ENCODE measurements around the gene GPI.

The GPI gene

DNA sequence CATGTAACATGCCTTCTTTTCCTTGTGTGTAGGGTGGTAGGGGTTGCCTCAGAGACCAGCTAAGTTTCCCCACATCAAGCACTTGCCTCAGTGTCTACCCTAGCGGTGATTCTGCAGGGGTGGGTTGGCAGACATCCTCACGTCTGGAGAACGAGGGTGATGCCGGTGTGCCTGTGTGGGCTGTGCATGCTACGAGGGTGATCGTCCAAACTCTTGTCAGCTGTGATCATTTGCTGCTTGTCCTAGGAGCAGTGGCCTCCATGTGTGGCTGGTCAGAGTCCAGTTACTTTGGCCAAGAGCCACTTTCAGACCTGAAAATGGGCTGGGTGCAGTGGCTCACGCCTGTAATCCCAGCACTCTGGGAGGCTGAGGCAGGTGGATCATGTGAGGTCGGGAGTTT is 5.1 kb downstream of the GPI start:
- TF ChIP-seq TAF1 (IDR thresholded peaks at IDR 0.05; ENCODE audit: borderline replicate concordance, insufficient read depth, low read length) (no peak), SIN3A (IDR thresholded peaks at IDR 0.05; ENCODE audit: borderline replicate concordance, insufficient read depth, low read length) (no peak)

DNA sequence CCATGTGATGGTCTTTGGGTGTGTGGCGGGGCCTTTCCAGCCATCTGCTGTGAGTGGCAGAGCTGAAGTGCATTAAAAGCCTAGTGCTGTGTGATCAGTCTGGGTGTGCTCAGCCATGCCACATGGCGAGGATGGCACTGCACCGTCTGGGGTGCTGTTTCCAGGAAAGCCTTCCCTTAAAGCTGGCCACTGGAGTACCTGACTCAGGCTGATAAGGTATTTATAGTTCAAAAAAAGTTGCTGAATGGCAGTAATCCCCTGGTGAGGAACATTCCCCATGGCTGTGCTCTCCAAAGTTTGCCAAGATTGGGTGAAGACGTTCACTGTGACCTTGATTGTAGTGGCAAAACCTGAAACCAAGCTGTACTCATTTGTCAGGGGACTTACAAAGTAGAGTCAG is 6.0 kb downstream of the GPI start:
- TF ChIP-seq, protein P1, sequence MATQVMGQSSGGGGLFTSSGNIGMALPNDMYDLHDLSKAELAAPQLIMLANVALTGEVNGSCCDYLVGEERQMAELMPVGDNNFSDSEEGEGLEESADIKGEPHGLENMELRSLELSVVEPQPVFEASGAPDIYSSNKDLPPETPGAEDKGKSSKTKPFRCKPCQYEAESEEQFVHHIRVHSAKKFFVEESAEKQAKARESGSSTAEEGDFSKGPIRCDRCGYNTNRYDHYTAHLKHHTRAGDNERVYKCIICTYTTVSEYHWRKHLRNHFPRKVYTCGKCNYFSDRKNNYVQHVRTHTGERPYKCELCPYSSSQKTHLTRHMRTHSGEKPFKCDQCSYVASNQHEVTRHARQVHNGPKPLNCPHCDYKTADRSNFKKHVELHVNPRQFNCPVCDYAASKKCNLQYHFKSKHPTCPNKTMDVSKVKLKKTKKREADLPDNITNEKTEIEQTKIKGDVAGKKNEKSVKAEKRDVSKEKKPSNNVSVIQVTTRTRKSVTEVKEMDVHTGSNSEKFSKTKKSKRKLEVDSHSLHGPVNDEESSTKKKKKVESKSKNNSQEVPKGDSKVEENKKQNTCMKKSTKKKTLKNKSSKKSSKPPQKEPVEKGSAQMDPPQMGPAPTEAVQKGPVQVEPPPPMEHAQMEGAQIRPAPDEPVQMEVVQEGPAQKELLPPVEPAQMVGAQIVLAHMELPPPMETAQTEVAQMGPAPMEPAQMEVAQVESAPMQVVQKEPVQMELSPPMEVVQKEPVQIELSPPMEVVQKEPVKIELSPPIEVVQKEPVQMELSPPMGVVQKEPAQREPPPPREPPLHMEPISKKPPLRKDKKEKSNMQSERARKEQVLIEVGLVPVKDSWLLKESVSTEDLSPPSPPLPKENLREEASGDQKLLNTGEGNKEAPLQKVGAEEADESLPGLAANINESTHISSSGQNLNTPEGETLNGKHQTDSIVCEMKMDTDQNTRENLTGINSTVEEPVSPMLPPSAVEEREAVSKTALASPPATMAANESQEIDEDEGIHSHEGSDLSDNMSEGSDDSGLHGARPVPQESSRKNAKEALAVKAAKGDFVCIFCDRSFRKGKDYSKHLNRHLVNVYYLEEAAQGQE (IDR thresholded peaks at IDR 0.05; ENCODE audit: insufficient read depth in 1 of 2, low read depth in 2 of 2, low read length in 2 of 2) = no peak
- TF ChIP-seq SIN3A (IDR thresholded peaks at IDR 0.05; ENCODE audit: borderline replicate concordance, insufficient read depth, low read length) (no peak), TAF1 (IDR thresholded peaks at IDR 0.05; ENCODE audit: borderline replicate concordance, insufficient read depth, low read length) (no peak), POLR2AphosphoS5 (IDR thresholded peaks at IDR 0.05; ENCODE audit: low read depth, low read length) (no peak), FOXP2 (optimal IDR thresholded peaks at IDR 0.05; ENCODE audit: borderline replicate concordance, extremely low read depth, extremely low read length, insufficient read depth) (no peak)

DNA sequence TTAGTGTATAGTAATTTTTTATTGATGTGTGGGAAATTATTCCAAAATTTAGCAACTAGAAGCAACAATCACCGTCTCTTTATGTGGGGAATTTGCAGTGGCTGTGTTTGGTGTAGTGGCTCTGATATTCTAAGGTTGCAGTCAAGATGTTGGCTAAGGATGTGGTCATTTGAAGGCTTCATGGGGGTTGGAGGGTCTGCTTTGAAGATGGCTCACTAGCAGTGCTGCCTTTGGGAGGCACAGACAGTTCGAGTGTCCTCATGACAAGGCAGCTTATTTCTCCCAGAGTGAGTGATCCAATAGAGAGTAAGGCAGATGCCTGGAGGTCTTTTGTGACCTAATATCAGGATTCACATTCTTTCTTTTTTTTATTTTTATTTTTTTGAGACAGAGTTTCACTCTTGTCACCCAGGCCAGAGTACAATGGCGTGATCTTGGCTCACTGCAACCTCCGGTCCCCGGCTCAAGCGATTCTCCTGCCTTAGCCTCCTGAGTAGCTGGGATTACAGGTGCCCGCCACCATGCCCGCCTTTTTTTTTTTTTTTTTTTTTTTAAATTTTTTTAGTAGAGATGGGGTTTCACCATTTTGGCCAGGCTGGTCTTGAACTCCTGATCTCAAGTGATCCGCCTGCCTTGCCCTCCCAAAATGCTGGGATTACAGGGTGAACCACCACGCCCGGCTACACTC is 8.7 kb downstream of the GPI start:
- TF ChIP-seq, protein P1 (IDR thresholded peaks at IDR 0.05; ENCODE audit: insufficient read depth in 1 of 2, low read depth in 2 of 2, low read length in 2 of 2) = no peak
- no peak for TF ChIP-seq TAF1 (IDR thresholded peaks at IDR 0.05; ENCODE audit: borderline replicate concordance, insufficient read depth, low read length)
- no peak for TF ChIP-seq FOXP2 (optimal IDR thresholded peaks at IDR 0.05; ENCODE audit: borderline replicate concordance, extremely low read depth, extremely low read length, insufficient read depth)
- TF ChIP-seq POLR2AphosphoS5 (IDR thresholded peaks at IDR 0.05; ENCODE audit: low read depth, low read length) = no peak
- no peak for TF ChIP-seq SIN3A (IDR thresholded peaks at IDR 0.05; ENCODE audit: borderline replicate concordance, insufficient read depth, low read length)

DNA sequence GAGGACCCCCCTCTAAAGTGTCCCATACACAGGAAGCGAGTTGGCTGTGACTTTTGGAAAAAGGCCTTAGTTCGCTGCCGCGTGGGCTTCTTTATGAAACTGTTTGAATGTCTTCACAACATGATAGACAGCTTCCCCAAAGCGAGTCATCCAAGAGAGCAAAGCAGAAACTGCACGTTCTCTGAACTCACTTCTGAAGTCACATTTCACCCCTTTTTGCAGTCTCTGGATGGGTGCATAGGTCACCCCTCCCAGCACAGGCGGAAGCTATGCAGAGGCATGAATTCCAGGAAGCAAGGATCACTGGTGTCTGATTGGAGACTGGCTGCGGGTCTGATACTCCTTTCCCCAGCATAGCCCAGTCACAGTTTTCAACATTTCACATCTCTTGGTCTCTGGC is 10.6 kb downstream of the GPI start:
- no peak for TF ChIP-seq TAF1 (IDR thresholded peaks at IDR 0.05; ENCODE audit: borderline replicate concordance, insufficient read depth, low read length)
- TF ChIP-seq SIN3A (IDR thresholded peaks at IDR 0.05; ENCODE audit: borderline replicate concordance, insufficient read depth, low read length) = no peak
- no peak for TF ChIP-seq POLR2AphosphoS5 (IDR thresholded peaks at IDR 0.05; ENCODE audit: low read depth, low read length)
- TF ChIP-seq, protein P1 (IDR thresholded peaks at IDR 0.05; ENCODE audit: insufficient read depth in 1 of 2, low read depth in 2 of 2, low read length in 2 of 2) = no peak
- TF ChIP-seq FOXP2 (optimal IDR thresholded peaks at IDR 0.05; ENCODE audit: borderline replicate concordance, extremely low read depth, extremely low read length, insufficient read depth) = no peak

GRCh38 chr19:34380639-34381241 is 15.7 kb downstream of the GPI start:
- no peak for TF ChIP-seq POLR2AphosphoS5 (IDR thresholded peaks at IDR 0.05; ENCODE audit: low read depth, low read length)
- TF ChIP-seq, protein P1 (IDR thresholded peaks at IDR 0.05; ENCODE audit: insufficient read depth in 1 of 2, low read depth in 2 of 2, low read length in 2 of 2) = no peak
- no peak for TF ChIP-seq SIN3A (IDR thresholded peaks at IDR 0.05; ENCODE audit: borderline replicate concordance, insufficient read depth, low read length)
- TF ChIP-seq FOXP2 (optimal IDR thresholded peaks at IDR 0.05; ENCODE audit: borderline replicate concordance, extremely low read depth, extremely low read length, insufficient read depth) = no peak
- no peak for TF ChIP-seq TAF1 (IDR thresholded peaks at IDR 0.05; ENCODE audit: borderline replicate concordance, insufficient read depth, low read length)
